ENCODE results near the gene MERTK.

GRCh38 chr2:111995148-111995547 lies 96.7 kb downstream of the MERTK start:
- no peak for TF ChIP-seq KDM1A (IDR thresholded peaks at IDR 0.05; ENCODE audit: borderline replicate concordance, low read length)
- TF ChIP-seq FOSL1 (IDR thresholded peaks at IDR 0.05; ENCODE audit: insufficient read depth, low read depth, low read length), result no peak
- no peak for TF ChIP-seq EZH2 (IDR thresholded peaks at IDR 0.05; ENCODE audit: low read depth, low read length, severe bottlenecking)
- no peak for TF ChIP-seq CTCF (IDR thresholded peaks at IDR 0.05; ENCODE audit: control extremely low read depth in 1 of 3, insufficient read depth in 1 of 3, low read depth in 1 of 3, low read length in 3 of 3)
- TF ChIP-seq SP1 (IDR thresholded peaks at IDR 0.05; ENCODE audit: low read depth, low read length), result no peak
- no peak for TF ChIP-seq YY1 (IDR thresholded peaks at IDR 0.05; ENCODE audit: low read depth, low read length)
- TF ChIP-seq ATF2 (IDR thresholded peaks at IDR 0.05; ENCODE audit: low read length), result no peak

All from H1 (cell line).